HUES6 (cell line): ENCODE data around the gene CEP44.

Source experiments
- H3K27ac ChIP-seq: 2 replicates; pipeline ENCODE4 v1.7.0; 2013; ENCODE audit warnings: low read depth, mild to moderate bottlenecking, low read length, inconsistent platforms
- H3K27me3 ChIP-seq: 2 replicates; pipeline ENCODE4 v1.6.1; 2013; ENCODE audit warnings: low read length; ENCODE audit not compliant: control insufficient read depth, insufficient read depth
- H3K36me3 ChIP-seq: 2 replicates; pipeline ENCODE4 v1.6.1; 2013; ENCODE audit warnings: low read length; ENCODE audit not compliant: control insufficient read depth, insufficient read depth
- H3K4me1 ChIP-seq: 2 replicates; pipeline ENCODE4 v1.6.1; 2013; ENCODE audit warnings: low read length; ENCODE audit not compliant: control insufficient read depth, insufficient read depth
- H3K4me3 ChIP-seq: 2 replicates; pipeline ENCODE4 v1.5.1; 2013; ENCODE audit warnings: low read depth, low read length
- H3K9ac ChIP-seq: one replicate; pipeline ENCODE4 v1.6.1; 2013; ENCODE audit warnings: mild to moderate bottlenecking, low read length
- H3K9me3 ChIP-seq: 2 replicates; pipeline ENCODE4 v1.6.1; 2013; ENCODE audit warnings: low read depth, low read length; ENCODE audit not compliant: control insufficient read depth, insufficient read depth

CEP44 gene

GRCh38 chr4:174324236-174324635 lies 40.5 kb downstream of the CEP44 start:
- H3K9ac ChIP-seq = no peak overlapping the region
- no peaks in the 10 kb centered on the region for H3K27me3 ChIP-seq
- no peaks in the 10 kb centered on the region for H3K4me1 ChIP-seq
- no peaks in the 10 kb centered on the region for H3K9me3 ChIP-seq
- H3K27ac ChIP-seq = no peak overlapping the region
- 0 out of 2 replicates have a peak, but pooled peaks cover 4% of the 10 kb centered on the region for H3K36me3 ChIP-seq
- H3K4me3 ChIP-seq = no peak overlapping the region

DNA sequence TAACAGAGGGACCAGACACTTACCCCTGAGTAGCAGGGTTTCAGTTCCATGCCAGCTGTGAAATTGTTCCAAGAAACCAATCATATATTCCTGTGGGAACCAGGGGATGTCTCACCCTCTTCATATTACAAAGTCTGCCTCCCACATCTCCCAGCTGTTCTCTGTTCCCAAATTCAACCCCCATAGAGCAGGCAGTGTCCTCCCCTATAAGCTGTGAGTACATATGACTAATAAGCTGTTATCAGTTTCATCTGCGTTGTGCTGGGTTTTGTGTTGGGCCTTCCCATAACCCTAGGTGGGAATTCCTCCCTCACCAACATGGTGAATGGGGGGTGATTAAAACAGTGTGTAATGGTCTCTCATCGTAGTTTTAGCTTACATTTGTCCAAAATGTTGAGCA lies 41.0 kb downstream of the CEP44 start:
- no peaks in the 10 kb centered on the region for H3K9me3 ChIP-seq
- no peak overlapping the region for H3K27ac ChIP-seq

DNA sequence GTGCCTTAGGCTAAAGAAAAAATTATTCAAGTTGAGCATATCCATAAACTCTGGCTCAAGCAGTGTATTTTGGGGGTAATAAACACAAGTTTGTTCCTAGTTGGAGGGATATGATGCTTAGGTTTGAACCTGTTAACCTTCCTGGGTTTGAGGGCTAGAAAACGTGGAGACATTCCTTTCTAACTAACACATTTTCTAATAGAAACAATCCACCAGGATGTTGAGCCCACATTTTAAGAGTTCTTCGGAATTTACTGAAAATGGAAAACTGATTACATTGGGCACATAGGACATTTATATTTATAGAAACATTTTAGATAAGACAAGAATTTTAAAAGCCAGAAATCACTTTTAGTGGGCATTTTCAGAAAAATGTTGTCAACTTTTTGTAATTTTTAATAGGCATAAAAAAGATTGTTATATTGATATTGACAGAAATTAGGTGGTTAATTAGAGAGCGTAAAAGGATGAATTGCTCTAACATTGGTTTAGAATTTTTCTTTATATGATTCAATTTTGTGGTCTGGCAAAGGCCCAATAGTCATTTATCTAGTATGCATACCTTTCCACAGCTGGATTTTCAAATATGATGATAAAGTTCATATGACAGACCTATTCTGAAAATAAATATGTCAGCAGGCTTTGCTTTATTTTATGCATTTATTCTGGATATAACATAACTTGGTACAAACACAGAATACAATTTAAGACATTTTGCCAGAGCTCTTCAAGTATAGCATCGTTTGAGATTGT lies 49.2 kb downstream of the CEP44 start:
- H3K27me3 ChIP-seq = no peaks in the 10 kb centered on the region
- 0 out of 2 replicates have a peak, but pooled peaks cover 9% of the 10 kb centered on the region for H3K4me1 ChIP-seq
- no peak overlapping the region for H3K27ac ChIP-seq
- no peaks in the 10 kb centered on the region for H3K36me3 ChIP-seq
- no peaks in the 10 kb centered on the region for H3K9me3 ChIP-seq
- H3K9ac ChIP-seq = no peak overlapping the region
- H3K4me3 ChIP-seq = no peak overlapping the region

More for the DNA sequence above, 41.0 kb downstream of the CEP44 start:
- Histone ChIP-seq H3K4me1 (no peaks in the 10 kb centered on the region), H3K4me3 (no peak overlapping the region), H3K36me3 (0 out of 2 replicates have a peak, but pooled peaks cover 3% of the 10 kb centered on the region), H3K27me3 (no peaks in the 10 kb centered on the region), H3K9ac (no peak overlapping the region)

DNA sequence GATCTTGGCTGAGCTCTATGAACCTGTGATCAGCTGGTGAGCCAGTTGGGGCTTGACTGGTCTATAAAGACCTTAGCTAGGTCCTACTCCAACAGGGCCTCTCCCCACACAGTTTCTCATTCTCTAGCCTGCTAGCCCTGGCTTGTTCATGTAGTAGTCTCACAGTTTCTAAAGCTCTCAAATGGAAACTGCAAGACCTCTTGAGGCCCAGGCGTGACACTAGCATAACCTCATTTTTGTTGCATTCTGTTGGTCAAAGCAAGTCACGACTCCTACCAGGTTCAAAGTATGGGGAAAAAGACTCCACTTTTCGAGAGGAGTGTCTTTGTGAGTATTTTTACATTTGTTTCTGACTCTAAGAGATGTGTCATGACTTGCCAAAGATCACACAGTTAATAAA lies 50.9 kb downstream of the CEP44 start:
- Histone ChIP-seq H3K36me3 (no peaks in the 10 kb centered on the region), H3K4me3 (no peak overlapping the region)

GRCh38 chr4:174340714-174341113 lies 57.0 kb downstream of the CEP44 start:
- Histone ChIP-seq H3K27me3 (no peaks in the 10 kb centered on the region), H3K9me3 (no peaks in the 10 kb centered on the region), H3K4me3 (no peak overlapping the region), H3K9ac (no peak overlapping the region), H3K4me1 (no peaks in the 10 kb centered on the region), H3K36me3 (no peaks in the 10 kb centered on the region), H3K27ac (no peak overlapping the region)

More for the DNA sequence above, 50.9 kb downstream of the CEP44 start:
- H3K9me3 ChIP-seq = no peaks in the 10 kb centered on the region
- H3K9ac ChIP-seq = no peak overlapping the region
- H3K4me1 ChIP-seq = 0 out of 2 replicates have a peak, but pooled peaks cover 9% of the 10 kb centered on the region
- no peak overlapping the region for H3K27ac ChIP-seq
- H3K27me3 ChIP-seq = no peaks in the 10 kb centered on the region

- no peak overlapping the region for H3K9ac ChIP-seq
- H3K27me3 ChIP-seq = no peaks in the 10 kb centered on the region
- H3K9me3 ChIP-seq = no peaks in the 10 kb centered on the region; the same call in 1 of the 2 replicates
- H3K36me3 ChIP-seq = no peaks in the 10 kb centered on the region
- 0 out of 2 replicates have a peak, but pooled peaks cover 4% of the 10 kb centered on the region for H3K4me1 ChIP-seq
- no peak overlapping the region for H3K27ac ChIP-seq
- no peak overlapping the region for H3K4me3 ChIP-seq
These were observed 65.4 kb downstream of the CEP44 start for GRCh38 chr4:174349156-174349555.

DNA sequence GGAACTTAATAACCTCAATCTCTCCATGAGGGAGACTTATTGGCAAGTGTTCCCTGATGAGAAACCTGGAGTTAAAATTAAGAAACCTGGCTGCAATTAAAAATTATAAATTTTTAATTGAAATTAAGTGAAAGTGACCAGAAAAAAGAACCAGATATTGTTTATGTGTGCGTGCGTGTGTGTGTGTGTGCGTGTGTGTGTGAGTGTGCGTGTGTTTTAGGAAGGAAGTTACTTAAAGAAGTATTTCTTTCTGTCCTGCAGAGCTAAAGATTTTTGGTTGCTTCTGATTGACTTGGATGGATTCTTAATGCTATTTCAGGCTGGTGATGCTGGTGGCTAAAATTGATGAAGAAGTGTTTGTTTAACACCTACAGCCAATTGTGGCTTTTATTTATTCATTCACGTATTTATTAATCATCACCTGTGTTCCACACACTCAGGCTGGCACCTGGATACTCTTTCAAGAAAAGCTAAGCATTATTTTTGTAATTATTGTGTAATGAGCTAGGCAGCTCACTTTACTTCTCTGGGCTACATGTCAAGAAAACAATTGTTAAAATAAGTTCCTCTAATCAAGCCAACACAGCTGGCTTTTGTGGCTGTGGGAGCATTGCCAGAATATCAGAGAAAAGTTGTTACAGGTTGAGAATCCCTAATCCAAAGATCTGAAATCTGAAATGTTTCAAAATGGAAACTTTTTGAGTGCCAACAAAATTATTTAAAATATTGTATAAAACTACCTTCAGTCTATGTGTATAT lies 68.5 kb downstream of the CEP44 start:
- Histone ChIP-seq H3K9me3 (no peaks in the 10 kb centered on the region; the same call in 1 of the 2 replicates), H3K4me1 (0 out of 2 replicates have a peak, but pooled peaks cover 4% of the 10 kb centered on the region), H3K27ac (no peak overlapping the region), H3K36me3 (no peaks in the 10 kb centered on the region), H3K9ac (no peak overlapping the region), H3K4me3 (no peak overlapping the region), H3K27me3 (no peaks in the 10 kb centered on the region)

DNA sequence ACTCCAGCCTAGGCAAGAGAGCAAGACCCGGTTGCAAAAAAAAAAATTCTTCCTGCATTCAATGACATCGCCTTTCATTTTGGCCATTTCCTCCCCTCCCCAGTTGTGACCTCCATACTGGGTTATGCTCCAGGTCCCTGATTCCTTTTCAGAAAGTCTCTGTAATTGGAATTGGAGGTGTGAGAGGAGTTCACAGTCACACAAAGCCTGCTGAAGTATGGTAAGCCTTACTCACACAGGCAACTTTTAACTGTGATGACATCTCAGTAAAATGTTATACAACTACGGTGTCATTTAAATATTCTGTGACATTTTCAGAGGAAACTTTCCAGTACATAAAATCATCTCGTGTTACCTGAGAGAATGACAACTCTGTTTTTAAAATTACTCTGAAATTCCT lies 73.6 kb downstream of the CEP44 start:
- no peaks in the 10 kb centered on the region for H3K27me3 ChIP-seq
- H3K27ac ChIP-seq = no peak overlapping the region
- no peaks in the 10 kb centered on the region for H3K9me3 ChIP-seq

GRCh38 chr4:174358410-174358809 lies 74.7 kb downstream of the CEP44 start:
- no peaks in the 10 kb centered on the region for H3K27me3 ChIP-seq
- H3K4me1 ChIP-seq = no peaks in the 10 kb centered on the region
- H3K9me3 ChIP-seq = no peaks in the 10 kb centered on the region; the same call in 1 of the 2 replicates
- H3K9ac ChIP-seq = no peak overlapping the region
- no peak overlapping the region for H3K27ac ChIP-seq
- H3K36me3 ChIP-seq = no peaks in the 10 kb centered on the region
- no peak overlapping the region for H3K4me3 ChIP-seq

More for the DNA sequence above, 73.6 kb downstream of the CEP44 start:
- Histone ChIP-seq H3K4me1 (no peaks in the 10 kb centered on the region), H3K36me3 (no peaks in the 10 kb centered on the region), H3K4me3 (no peak overlapping the region), H3K9ac (no peak overlapping the region)

DNA sequence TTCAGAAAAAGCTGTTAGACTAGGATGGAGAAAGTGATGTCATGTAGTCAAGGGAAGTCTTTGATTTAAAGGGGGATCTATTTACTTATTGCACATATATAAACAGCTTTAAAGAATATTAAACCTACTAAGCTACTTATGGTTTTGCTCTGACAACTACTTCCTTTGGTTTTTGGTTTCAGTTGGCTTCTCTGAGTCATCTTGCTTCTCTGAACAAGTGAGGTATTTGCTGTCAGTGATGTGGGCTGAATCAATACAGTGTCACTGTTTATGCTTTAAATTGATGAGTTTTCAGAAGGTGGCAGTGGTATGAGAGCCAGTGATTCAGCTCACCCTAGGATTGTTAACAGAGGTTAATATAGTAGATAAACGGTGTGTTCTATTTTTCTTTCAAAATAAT lies 75.1 kb downstream of the CEP44 start:
- Histone ChIP-seq H3K9ac (no peak overlapping the region), H3K27ac (no peak overlapping the region), H3K27me3 (no peaks in the 10 kb centered on the region), H3K4me3 (no peak overlapping the region), H3K9me3 (peaks cover 4% of the 10 kb centered on the region; the same call in 1 of the 2 replicates), H3K36me3 (no peaks in the 10 kb centered on the region), H3K4me1 (no peaks in the 10 kb centered on the region)

DNA sequence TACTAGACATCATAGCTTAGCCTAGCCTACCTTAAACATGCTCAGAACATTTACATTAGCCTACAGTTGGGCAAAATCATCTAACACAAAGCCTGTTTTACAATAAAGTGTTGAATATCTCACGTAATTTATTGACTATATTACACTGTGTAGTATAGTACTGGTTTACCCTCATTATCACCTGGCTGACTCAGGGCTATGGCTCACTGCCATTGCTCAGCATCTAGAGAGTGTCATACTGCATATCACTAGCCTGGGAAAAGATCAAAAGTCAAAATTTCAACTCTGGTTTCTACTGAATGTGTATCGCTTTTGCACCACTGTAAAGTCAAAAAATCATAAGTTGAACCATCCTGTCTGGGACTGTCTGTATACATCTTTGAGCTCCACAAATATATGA lies 78.6 kb downstream of the CEP44 start:
- no peak overlapping the region for H3K9ac ChIP-seq
- H3K4me1 ChIP-seq = peaks cover 4% of the 10 kb centered on the region; the same call in 1 of the 2 replicates
- H3K9me3 ChIP-seq = peaks cover 9% of the 10 kb centered on the region
- peaks cover 1% of the 10 kb centered on the region; the same call in 1 of the 2 replicates for H3K36me3 ChIP-seq
- no peaks in the 10 kb centered on the region for H3K27me3 ChIP-seq
- H3K4me3 ChIP-seq = no peak overlapping the region
- no peak overlapping the region for H3K27ac ChIP-seq
